Brain microvascular endothelial cell (primary cell): ENCODE data around the gene ADGRD1.

Experiments used
- DNase-seq: peaks from one replicate; pipeline ENCODE4 v3.0.0-alpha.2; 2020
- H3K27ac ChIP-seq: fragments of 250-450 bp; sonication (Bioruptor Pico); 2 replicates; pipeline ENCODE4 v1.5.1; 2020; ENCODE audit warnings: mild to moderate bottlenecking, moderate library complexity
- H3K27me3 ChIP-seq: fragments of 250-450 bp; sonication (Bioruptor Pico); replicated peaks from 2 replicates; pipeline ENCODE4 v1.5.1; 2020; ENCODE audit warnings: mild to moderate bottlenecking
- H3K36me3 ChIP-seq: fragments of 250-450 bp; sonication (Bioruptor Pico); replicated peaks from 2 replicates; pipeline ENCODE4 v1.5.1; 2020; ENCODE audit warnings: mild to moderate bottlenecking
- H3K4me3 ChIP-seq: 2 replicates; pipeline ENCODE4 v1.5.1; 2011; ENCODE audit warnings: low read depth, mild to moderate bottlenecking, control low read depth, low read length, moderate library complexity
- CTCF ChIP-seq: IDR thresholded peaks from 2 replicates; pipeline ENCODE4 v1.5.1; 2011; ENCODE audit warnings: low read depth, mild to moderate bottlenecking, moderate library complexity, low read length, control low read depth, inconsistent platforms; ENCODE audit errors: missing control alignments
- in situ Hi-C: cut with HindIII; loops from 2 replicates; pipeline ENCODE4 v1.10.0; 2017; ENCODE audit warnings: low sequenced_read_pairs, low pct_ligation_motif_present

The ADGRD1 gene

GRCh38 chr12:131105736-131106348, 152.1 kb downstream of the ADGRD1 start:
- Histone ChIP-seq H3K4me3 (no peak overlapping the region), H3K27ac (no peak overlapping the region), H3K36me3 (no peaks in the 10 kb centered on the region), H3K27me3 (no peaks in the 10 kb centered on the region)
- in situ Hi-C loops, result no loop called here
- TF ChIP-seq CTCF, result no peak
- DNase-seq, result no peak

- H3K27ac ChIP-seq, result no peak overlapping the region
- H3K36me3 ChIP-seq, result no peaks in the 10 kb centered on the region
- no peak overlapping the region for H3K4me3 ChIP-seq
- in situ Hi-C loops, result no loop called here
- no peak for TF ChIP-seq CTCF
- no peak for DNase-seq
- H3K27me3 ChIP-seq, result no peaks in the 10 kb centered on the region
Measured at GRCh38 chr12:131106349-131106941, 152.7 kb downstream of the ADGRD1 start.

GRCh38 chr12:131108177-131108955, 154.7 kb downstream of the ADGRD1 start:
- TF ChIP-seq CTCF, result no peak
- H3K4me3 ChIP-seq, result no peak overlapping the region
- no peaks in the 10 kb centered on the region for H3K36me3 ChIP-seq
- no peak for DNase-seq
- H3K27me3 ChIP-seq, result no peaks in the 10 kb centered on the region
- in situ Hi-C loops, result no loop called here
- no peak overlapping the region for H3K27ac ChIP-seq

- Histone ChIP-seq H3K36me3 (no peaks in the 10 kb centered on the region), H3K27ac (no peak overlapping the region), H3K4me3 (no peak overlapping the region), H3K27me3 (no peaks in the 10 kb centered on the region)
- DNase-seq, result no peak
- in situ Hi-C loops, result no loop called here
- no peak for TF ChIP-seq CTCF
Measured at GRCh38 chr12:131111446-131111845, 157.7 kb downstream of the ADGRD1 start.

- in situ Hi-C loops, result no loop called here
- no peak overlapping the region for H3K27ac ChIP-seq
- no peak for DNase-seq
Measured at GRCh38 chr12:131112021-131112420, 158.3 kb downstream of the ADGRD1 start.

More at GRCh38 chr12:131112021-131112420, 158.3 kb downstream of the ADGRD1 start:
- H3K27me3 ChIP-seq, result no peaks in the 10 kb centered on the region
- H3K36me3 ChIP-seq, result no peaks in the 10 kb centered on the region
- H3K4me3 ChIP-seq, result no peak overlapping the region
- TF ChIP-seq CTCF, result no peak
